ENCODE results near the gene KRTAP2-4.
"Not testable (repeated sequence)": the region's sequence is repeated elsewhere in the genome, so short reads cannot be mapped to it uniquely, and the experiment has no call there.

DNA sequence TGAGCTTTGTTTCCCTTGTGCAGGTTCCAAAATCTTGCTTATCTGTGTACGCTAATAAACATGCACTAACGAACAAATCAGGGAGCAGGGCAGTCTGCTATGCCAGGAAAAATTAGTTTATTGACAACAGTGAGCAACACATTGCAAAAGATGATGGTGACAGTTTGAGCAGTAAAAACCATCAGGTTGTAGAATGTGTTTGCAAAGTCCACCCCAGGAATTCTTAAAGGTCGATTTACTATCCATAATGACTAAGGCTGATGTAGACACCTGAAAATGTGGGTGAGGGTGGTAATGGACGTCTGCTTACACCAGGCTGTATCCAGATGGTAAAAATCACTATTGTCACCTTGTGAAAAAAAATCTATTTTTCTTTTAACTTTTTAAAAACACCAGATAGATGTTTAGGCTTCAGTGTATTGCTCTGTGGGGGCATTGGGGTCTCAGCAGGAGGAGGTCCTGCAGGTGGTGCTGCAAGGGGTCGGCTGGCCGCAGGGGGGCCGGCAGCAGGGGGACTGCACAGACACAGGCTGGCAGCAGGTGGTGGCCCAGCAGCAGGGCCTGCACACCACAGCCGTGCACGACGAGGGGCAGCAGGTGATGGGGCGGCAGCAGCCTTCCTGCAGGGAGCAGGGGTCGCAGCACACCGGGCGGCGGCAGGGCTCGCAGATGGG lies 526 bp downstream of the KRTAP2-4 start:
- TF ChIP-seq, protein P1, sequence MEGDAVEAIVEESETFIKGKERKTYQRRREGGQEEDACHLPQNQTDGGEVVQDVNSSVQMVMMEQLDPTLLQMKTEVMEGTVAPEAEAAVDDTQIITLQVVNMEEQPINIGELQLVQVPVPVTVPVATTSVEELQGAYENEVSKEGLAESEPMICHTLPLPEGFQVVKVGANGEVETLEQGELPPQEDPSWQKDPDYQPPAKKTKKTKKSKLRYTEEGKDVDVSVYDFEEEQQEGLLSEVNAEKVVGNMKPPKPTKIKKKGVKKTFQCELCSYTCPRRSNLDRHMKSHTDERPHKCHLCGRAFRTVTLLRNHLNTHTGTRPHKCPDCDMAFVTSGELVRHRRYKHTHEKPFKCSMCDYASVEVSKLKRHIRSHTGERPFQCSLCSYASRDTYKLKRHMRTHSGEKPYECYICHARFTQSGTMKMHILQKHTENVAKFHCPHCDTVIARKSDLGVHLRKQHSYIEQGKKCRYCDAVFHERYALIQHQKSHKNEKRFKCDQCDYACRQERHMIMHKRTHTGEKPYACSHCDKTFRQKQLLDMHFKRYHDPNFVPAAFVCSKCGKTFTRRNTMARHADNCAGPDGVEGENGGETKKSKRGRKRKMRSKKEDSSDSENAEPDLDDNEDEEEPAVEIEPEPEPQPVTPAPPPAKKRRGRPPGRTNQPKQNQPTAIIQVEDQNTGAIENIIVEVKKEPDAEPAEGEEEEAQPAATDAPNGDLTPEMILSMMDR (IDR thresholded peaks at IDR 0.05), result not testable (repeated sequence)
- not testable (repeated sequence) for TF ChIP-seq POLR2A (IDR thresholded peaks at IDR 0.05)

Data from sigmoid colon (tissue), 3 donors.